ENCODE measurements around the gene SRSF4. TPM values are rescaled to one million over a fixed set of nuclear protein-coding genes. Genes with fewer than 3 reads are reported as not detected.
A peak's percentile ranks its signal among the peaks of the same experiment; 100 is the strongest.

The SRSF4 gene
- total and polyA plus RNA-seq, 2 donors (not counting 1 experiment from before 2014, with no cell fraction given): 48.4 to 93.5 TPM

- Mint-ChIP-seq H3K27me3 (peaks cover 11% of the 10 kb centered on the region), H3K4me1 (peaks cover 18% of the 10 kb centered on the region), H3K4me3 (peak within 1 kb of the TSS; percentile 85), H3K27ac (no peak within 1 kb of the TSS), H3K9me3 (ENCODE audit: insufficient read depth) (no peaks in the 10 kb centered on the region)
- CTCF ChIA-PET: interaction anchor here (1.1 kb wide), 3 partner anchors 79 to 246 kb away, joined by 3 to 4 read pairs (median 3); no protein-coding TSS in a partner anchor
- Histone ChIP-seq H2AFZ (ENCODE audit: insufficient read depth, low read depth, low read length, poor library complexity, severe bottlenecking) (peak within 1 kb of the TSS; percentile 74), H3K4me1 (ENCODE audit: control insufficient read depth in 2 of 2, insufficient read depth in 2 of 2, low read length in 2 of 2) (peaks cover 31 to 32% of the 10 kb centered on the region in 2 donors), H3K27me3 (replicated peaks in 1 of 4; ENCODE audit: control extremely low read depth in 1 of 4, control insufficient read depth in 3 of 4, insufficient read depth in 4 of 4, low read length in 3 of 4) (peaks cover 0 to 50% (median 17%) of the 10 kb centered on the region in 4 experiments), H3K36me3 (replicated peaks in 1 of 2; ENCODE audit: control extremely low read depth in 1 of 2, control insufficient read depth in 1 of 2, extremely low read depth in 1 of 2, insufficient read depth in 2 of 2, low read length in 1 of 2) (peaks cover 0 to 3% of the 10 kb centered on the region in 2 experiments), H4K20me1 (ENCODE audit: control insufficient read depth, insufficient read depth, low read length, poor library complexity, severe bottlenecking) (peaks cover 29% of the 10 kb centered on the region), H3K27ac (ENCODE audit: low read length in 2 of 2) (no peak within 1 kb of the TSS), H3K4me2 (replicated peaks; ENCODE audit: low read depth, low read length, poor library complexity, severe bottlenecking) (peak within 1 kb of the TSS; percentile 100), H3K79me2 (ENCODE audit: control insufficient read depth, insufficient read depth, low read length) (no peaks in the 10 kb centered on the region), H3K9me3 (ENCODE audit: control extremely low read depth in 1 of 3, control insufficient read depth in 2 of 3, insufficient read depth in 1 of 3, low read length in 2 of 3) (peaks cover 0 to 15% (median 0%) of the 10 kb centered on the region in 3 donors), H3K4me3 (ENCODE audit: control extremely low read depth in 1 of 5, extremely low read depth in 1 of 5, insufficient read depth in 1 of 5, low read depth in 2 of 5, low read length in 4 of 5) (peak within 1 kb of the TSS in 4 of 5 experiments; percentile 49 to 66 (median 58)), H3K9ac (ENCODE audit: low read length) (peak within 1 kb of the TSS; percentile 72)
- POLR2A ChIA-PET: interaction anchor here (0.7 kb wide), 1 partner anchor 239 kb away, joined by 5 read pairs; no protein-coding TSS in a partner anchor
- DNase-seq (no peak), ATAC-seq (ENCODE audit: low read depth) (no peak)
- intact Hi-C loops (cut with micrococcal nuclease): loop anchor here (5.0 kb wide), 1 partner anchor 58 kb away; the partner anchor contains the start of gene SRSF4
- TF ChIP-seq EZH2 (IDR thresholded peaks at IDR 0.05; ENCODE audit: borderline replicate concordance, insufficient read depth, low read depth, low read length, poor library complexity, severe bottlenecking) (peak; percentile 91), CTCF (IDR thresholded peaks at IDR 0.05) (no peak)
- under 1% methylated on average over 44 of the region's 46 CpGs for WGBS (ENCODE audit: insufficient coverage)
Measured at GRCh38 chr1:29123887-29124365, 57.8 kb downstream of the SRSF4 start, which contains the start of gene TMEM200B. TSS of gene TMEM200B (minus strand) at chr1:29123903. CDS start at chr1:29121828, 2,075 bp downstream.
